Kidney (tissue), 14 donors: ENCODE data around the gene PLCD3. TPM values are rescaled to one million over a fixed set of nuclear protein-coding genes. Genes with fewer than 3 reads are reported as not detected.

ENCODE experiments used
- DNase-seq, 5 donors: peaks; one replicate each; pipeline ENCODE4 v3.0.0-alpha.2; 2013 to 2020
- FAIRE-seq: peaks from 2 replicates; lab custom pipeline; 2012; peaks lifted over from hg19 to GRCh38; lab: Jason Lieb, UNC
- H3K27ac ChIP-seq, 2 donors: one replicate each; pipeline ENCODE4 v1.7.0; 2013; ENCODE audit warnings: low read depth in 2 of 2, low read length in 2 of 2, inconsistent platforms in 1 of 2
- H3K27me3 ChIP-seq: one replicate; pipeline ENCODE4 v1.7.1; 2013; ENCODE audit warnings: low read length, inconsistent platforms; ENCODE audit not compliant: control insufficient read depth, insufficient read depth
- H3K36me3 ChIP-seq, 3 donors: one replicate each; pipeline versions ENCODE4 v1.7.0 to v1.7.1; 2013; ENCODE audit warnings: low read length in 3 of 3, control low read depth in 1 of 3, inconsistent platforms in 1 of 3; ENCODE audit not compliant: insufficient read depth in 3 of 3, control insufficient read depth in 2 of 3
- H3K4me1 ChIP-seq, 3 donors: one replicate each; pipeline versions ENCODE4 v1.7.0 to v1.7.1; 2013; ENCODE audit warnings: low read length in 3 of 3, inconsistent platforms in 1 of 3, low read depth in 1 of 3; ENCODE audit not compliant: control insufficient read depth in 2 of 3, insufficient read depth in 2 of 3
- H3K4me3 ChIP-seq, 3 donors: one replicate each; pipeline versions ENCODE4 v1.7.0 to v1.8.1; 2013; ENCODE audit warnings: low read length in 3 of 3, control low read depth in 1 of 3, inconsistent platforms in 1 of 3
- H3K9ac ChIP-seq, 3 donors: one replicate each; pipeline versions ENCODE4 v1.7.0 to v1.7.1; 2013; ENCODE audit warnings: low read length in 3 of 3, control low read depth in 1 of 3, inconsistent platforms in 1 of 3
- H3K9me3 ChIP-seq, 3 donors: one replicate each; pipeline versions ENCODE4 v1.7.0 to v1.7.1; 2013; ENCODE audit warnings: low read length in 3 of 3, control low read depth in 1 of 3, inconsistent platforms in 1 of 3; ENCODE audit not compliant: control insufficient read depth in 2 of 3, insufficient read depth in 1 of 3
- CTCF ChIP-seq: IDR thresholded peaks from 3 replicates; pipeline ENCODE4 v1.5.1; 2012; ENCODE audit warnings: mild to moderate bottlenecking, moderate library complexity, borderline replicate concordance; ENCODE audit not compliant: insufficient read depth; ENCODE audit errors: extremely low read depth
- intact Hi-C: fragments of 100-400 bp; cut with DNase I; formaldehyde crosslinking; loops from one replicate; pipeline ENCODE4 v1.11.1; 2022
- polyA plus RNA-seq: library from polyadenylated mRNA; stranded (reverse); fragments of 350-450 nt; fragmentation: Illumina TruSeq; extraction: RNeasy Lipid Tissue Mini Kit (QIAGEN cat#74804); gene quantifications from one replicate; pipeline ENCODE4 v1.2.3, GENCODE V29; 2014; ENCODE audit warnings: low read depth, low replicate concordance; ENCODE audit not compliant: insufficient read depth
- total RNA-seq: library from RNA; stranded (reverse); fragmentation: NEBNext Ultra II Directional; extraction: Animal tissue kit (Norgen Biotek cat#: 25700); gene quantifications from one replicate; pipeline ENCODE4 v1.2.1, GENCODE V29; 2021
- donor health status: control.
- donor health status: control.
- donor health status: control.
- donor health status: control.
- donor health status: control.
- donor health status: DM: yes; HTN: yes; CAD: no.
- donor health status: Normal renal cell carcinoma (clear cell type).

Gene PLCD3
- total and polyA plus RNA-seq, 2 donors from 2014 or later = 14.8 to 111 TPM

GRCh38 chr17:45117334-45117733 is 15.0 kb downstream of the PLCD3 start:
- Histone ChIP-seq H3K4me1 (no peaks in the 10 kb centered on the region), H3K9me3 (no peaks in the 10 kb centered on the region), H3K27ac (no peak overlapping the region), H3K27me3 (no peaks in the 10 kb centered on the region), H3K4me3 (no peak overlapping the region), H3K36me3 (no peaks in the 10 kb centered on the region), H3K9ac (no peak overlapping the region)
- FAIRE-seq (no peak), DNase-seq (no peak)
- intact Hi-C loops = loop anchor here (10.0 kb wide), 1 partner anchor 193 kb away; no protein-coding TSS in a partner anchor
- no peak for TF ChIP-seq CTCF

- Histone ChIP-seq H3K4me3 (no peak overlapping the region), H3K27ac (no peak overlapping the region), H3K9me3 (no peaks in the 10 kb centered on the region), H3K9ac (no peak overlapping the region), H3K36me3 (no peaks in the 10 kb centered on the region), H3K4me1 (peaks cover 0 to 3% (median 0%) of the 10 kb centered on the region in 3 donors), H3K27me3 (no peaks in the 10 kb centered on the region)
- no peak for TF ChIP-seq CTCF
- DNase-seq (peak in 1 of 5 donors; percentile 69), FAIRE-seq (no peak)
- intact Hi-C loops = loop anchor here (10.0 kb wide), 1 partner anchor 192 kb away; no protein-coding TSS in a partner anchor
Measured at GRCh38 chr17:45116434-45117016, 15.8 kb downstream of the PLCD3 start.

GRCh38 chr17:45115871-45116270 is 16.4 kb downstream of the PLCD3 start:
- Histone ChIP-seq H3K9ac (no peak overlapping the region), H3K36me3 (no peaks in the 10 kb centered on the region), H3K27me3 (no peaks in the 10 kb centered on the region), H3K4me1 (peaks cover 0 to 5% (median 0%) of the 10 kb centered on the region in 3 donors), H3K9me3 (no peaks in the 10 kb centered on the region), H3K4me3 (no peak overlapping the region), H3K27ac (no peak overlapping the region)
- FAIRE-seq (no peak), DNase-seq (no peak)
- no peak for TF ChIP-seq CTCF
- intact Hi-C loops = loop anchor here (10.0 kb wide), 1 partner anchor 191 kb away; no protein-coding TSS in a partner anchor
